ENCODE data around the gene STYXL2. TPM values are rescaled to one million over a fixed set of nuclear protein-coding genes. Genes with fewer than 3 reads are reported as not detected.

STYXL2 gene
- total RNA-seq, 3 donors from 2014 or later = 0.16 to 0.33 TPM; not detected in 1

GRCh38 chr1:167141963-167142362, 48.1 kb downstream of the STYXL2 start:
- no peak for TF ChIP-seq CTCF (IDR thresholded peaks at IDR 0.05)
- TF ChIP-seq POLR2A (IDR thresholded peaks at IDR 0.05) = no peak
- no peak for TF ChIP-seq POLR2AphosphoS5 (IDR thresholded peaks at IDR 0.05)

More at GRCh38 chr1:167141963-167142362, 48.1 kb downstream of the STYXL2 start:
- intact Hi-C loops (cut with DNase I; ENCODE audit: low total_unique reads) = no loop called here
- Histone ChIP-seq H3K4me3 (no peak overlapping the region), H3K27ac (no peak overlapping the region), H3K9me3 (no peaks in the 10 kb centered on the region), H3K36me3 (no peaks in the 10 kb centered on the region), H3K27me3 (no peaks in the 10 kb centered on the region), H3K4me1 (no peaks in the 10 kb centered on the region)
- DNase-seq (ENCODE audit: low spot score in 2 of 2) = no peak

Other genes with a start within 250 kb of the STYXL2 start
- 10 to 100 TPM in 2 of 3 donors, 1 to 10 TPM in 1; 6.9 to 18.7 (median 14.1) TPM for gene TADA1, start 217.8 kb upstream of the STYXL2 start, total RNA-seq
- 1 to 10 TPM in 1 of 3 donors, not detected in 2; 1.9 TPM for gene ILDR2, start 118.5 kb upstream of the STYXL2 start, total RNA-seq
- gene MAEL, start 104.8 kb upstream of the STYXL2 start, total RNA-seq = under 1 TPM in 1 of 3 donors, not detected in 2; 0.15 TPM
- gene GPA33, start 3.7 kb upstream of the STYXL2 start, total RNA-seq = 1 to 10 TPM in 1 of 3 donors, under 1 TPM in 2; 0.15 to 3.6 (median 0.16) TPM
- gene POU2F1, start 126.8 kb downstream of the STYXL2 start, total RNA-seq = 10 to 100 TPM; 20.0 to 29.0 (median 21.0) TPM